ENCODE measurements around the gene ARHGAP44. TPM values are rescaled to one million over a fixed set of nuclear protein-coding genes. Genes with fewer than 3 reads are reported as not detected.

Gene ARHGAP44
- polyA plus RNA-seq, 1 experiment, result 0.40 TPM

DNA sequence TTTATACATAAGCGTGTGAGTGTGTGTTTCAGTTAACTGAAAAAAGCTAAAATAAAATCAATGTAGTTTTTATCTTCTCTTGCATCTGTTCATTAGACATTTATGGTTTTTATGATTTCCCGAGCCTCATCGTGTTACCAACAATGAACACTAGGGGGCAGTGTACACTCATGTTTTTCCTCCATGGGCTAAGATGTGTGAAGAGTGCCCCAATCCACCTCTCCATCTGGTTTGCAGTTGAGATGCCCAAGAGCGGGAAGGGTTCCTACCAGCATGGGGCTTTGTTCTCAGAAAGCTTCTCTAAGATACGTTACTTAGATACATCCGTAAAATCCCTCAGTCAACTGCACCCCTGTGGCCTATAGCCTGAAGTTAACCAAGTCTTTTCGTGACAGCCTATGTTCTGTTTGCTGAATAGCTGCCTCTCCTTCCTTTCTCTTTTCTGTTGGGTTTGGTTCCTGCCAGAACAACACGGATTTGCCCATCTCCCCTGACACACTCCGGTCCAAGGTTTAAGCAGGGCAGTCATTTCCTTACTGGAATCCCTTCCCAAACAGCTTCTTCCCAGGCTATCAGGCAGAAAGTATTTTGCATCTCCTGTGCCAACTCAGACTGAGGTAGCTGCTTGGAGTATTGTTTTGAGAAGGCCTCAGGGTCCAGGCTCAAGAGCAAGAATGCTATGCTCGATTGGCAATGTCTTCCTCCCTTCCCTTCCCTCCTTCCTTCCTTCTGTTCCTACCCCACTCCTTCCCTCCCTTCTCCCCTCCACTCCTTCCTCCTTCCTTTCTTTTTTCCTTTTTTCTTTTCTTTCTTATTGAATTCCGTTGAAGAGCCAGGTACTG, 241.4 kb downstream of the ARHGAP44 start:
- Histone ChIP-seq H3K4me3 (ENCODE audit: low read depth, low read length) (no peak overlapping the region), H3K36me3 (ENCODE audit: control insufficient read depth, insufficient read depth, low read length) (no peaks in the 10 kb centered on the region), H3K27me3 (ENCODE audit: control insufficient read depth, insufficient read depth, low read length) (no peaks in the 10 kb centered on the region; the same call in 1 of the 2 replicates)
- TF ChIP-seq, protein P1, sequence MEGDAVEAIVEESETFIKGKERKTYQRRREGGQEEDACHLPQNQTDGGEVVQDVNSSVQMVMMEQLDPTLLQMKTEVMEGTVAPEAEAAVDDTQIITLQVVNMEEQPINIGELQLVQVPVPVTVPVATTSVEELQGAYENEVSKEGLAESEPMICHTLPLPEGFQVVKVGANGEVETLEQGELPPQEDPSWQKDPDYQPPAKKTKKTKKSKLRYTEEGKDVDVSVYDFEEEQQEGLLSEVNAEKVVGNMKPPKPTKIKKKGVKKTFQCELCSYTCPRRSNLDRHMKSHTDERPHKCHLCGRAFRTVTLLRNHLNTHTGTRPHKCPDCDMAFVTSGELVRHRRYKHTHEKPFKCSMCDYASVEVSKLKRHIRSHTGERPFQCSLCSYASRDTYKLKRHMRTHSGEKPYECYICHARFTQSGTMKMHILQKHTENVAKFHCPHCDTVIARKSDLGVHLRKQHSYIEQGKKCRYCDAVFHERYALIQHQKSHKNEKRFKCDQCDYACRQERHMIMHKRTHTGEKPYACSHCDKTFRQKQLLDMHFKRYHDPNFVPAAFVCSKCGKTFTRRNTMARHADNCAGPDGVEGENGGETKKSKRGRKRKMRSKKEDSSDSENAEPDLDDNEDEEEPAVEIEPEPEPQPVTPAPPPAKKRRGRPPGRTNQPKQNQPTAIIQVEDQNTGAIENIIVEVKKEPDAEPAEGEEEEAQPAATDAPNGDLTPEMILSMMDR (IDR thresholded peaks at IDR 0.05; ENCODE audit: insufficient read depth, low read depth, low read length), result peak; percentile 76
- POLR2A ChIA-PET, result interaction anchor here (1.3 kb wide), 1 partner anchor 12 kb away, joined by 4 read pairs; the partner anchor contains the start of gene ELAC2
- CTCF ChIA-PET, result interaction anchor here (0.6 to 5.1 kb wide), 32 partner anchors 7 to 1896 kb away, joined by 3 to 68 read pairs (median 4); partner anchors contain the start of gene ELAC2
- no peak for DNase-seq (ENCODE audit: low read depth)

DNA sequence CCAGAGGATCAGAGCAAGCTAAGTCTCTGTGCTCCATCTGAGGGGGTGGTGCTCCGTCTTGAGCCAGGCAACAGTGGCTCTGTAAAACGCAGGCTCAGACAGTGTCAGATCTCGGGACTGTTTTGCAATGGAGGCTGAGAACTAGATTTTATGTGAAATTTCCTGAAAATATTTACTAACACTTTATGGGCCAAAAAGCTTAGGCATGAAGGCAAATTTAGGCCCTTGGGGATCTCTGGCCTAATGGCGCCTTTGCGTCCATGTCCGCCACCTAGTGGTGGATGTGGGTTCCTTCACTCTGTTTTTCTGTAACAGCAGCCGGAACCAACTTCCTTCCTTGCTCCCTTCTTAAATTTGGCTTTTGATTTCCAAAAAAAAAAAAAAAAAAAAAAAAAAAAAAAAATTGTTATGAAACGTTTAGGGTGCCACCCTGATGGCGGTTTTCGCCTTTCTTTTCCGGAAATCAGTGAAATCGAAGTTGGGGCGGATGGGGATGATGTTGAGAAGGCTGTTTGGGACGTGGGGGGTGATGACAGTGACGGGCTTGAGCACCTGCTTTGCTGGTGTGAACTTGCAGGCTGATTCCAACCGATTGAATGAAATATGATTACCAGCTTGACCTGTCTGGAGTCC, 242.5 kb downstream of the ARHGAP44 start:
- CTCF ChIA-PET, result interaction anchor here (0.7 to 5.1 kb wide), 15 partner anchors 8 to 851 kb away, joined by 3 to 68 read pairs (median 4); partner anchors contain the start of gene ELAC2
- DNase-seq (ENCODE audit: low read depth), result no peak
- H3K4me3 ChIP-seq (ENCODE audit: low read depth, low read length), result no peak overlapping the region
- POLR2A ChIA-PET, result interaction anchor here (1.3 kb wide), 1 partner anchor 13 kb away, joined by 4 read pairs; the partner anchor contains the start of gene ELAC2
- H3K27me3 ChIP-seq (ENCODE audit: control insufficient read depth, insufficient read depth, low read length), result no peaks in the 10 kb centered on the region
- no peaks in the 10 kb centered on the region for H3K36me3 ChIP-seq (ENCODE audit: control insufficient read depth, insufficient read depth, low read length)
- TF ChIP-seq, protein P1 (IDR thresholded peaks at IDR 0.05; ENCODE audit: insufficient read depth, low read depth, low read length), result peak; percentile 84

DNA sequence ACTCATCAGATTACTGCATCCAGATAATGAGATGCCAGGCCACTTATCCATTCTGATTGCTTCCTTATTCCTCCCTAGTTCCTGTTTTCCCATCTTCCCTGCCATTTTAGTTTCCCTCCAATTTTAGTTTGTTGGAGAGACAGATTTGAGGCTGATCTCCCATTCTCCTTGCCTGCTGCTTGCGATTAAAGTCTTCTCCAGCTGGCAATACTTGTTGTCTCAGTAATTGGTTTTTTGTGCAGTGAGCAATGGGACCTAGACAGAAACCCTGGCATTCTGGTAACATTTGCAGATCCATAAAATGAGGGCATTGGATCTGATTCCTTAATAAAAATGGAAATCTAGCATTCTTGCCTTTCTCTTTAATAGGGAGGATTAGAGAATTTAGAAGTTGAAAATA, 246.1 kb downstream of the ARHGAP44 start:
- TF ChIP-seq, protein P1 (IDR thresholded peaks at IDR 0.05; ENCODE audit: insufficient read depth, low read depth, low read length), result no peak
- ChIA-PET POLR2A (no interaction called here), CTCF (no interaction called here)
- H3K4me3 ChIP-seq (ENCODE audit: low read depth, low read length), result no peak overlapping the region
- H3K27me3 ChIP-seq (ENCODE audit: control insufficient read depth, insufficient read depth, low read length), result no peaks in the 10 kb centered on the region; the same call in 1 of the 2 replicates
- no peak for DNase-seq (ENCODE audit: low read depth)
- H3K36me3 ChIP-seq (ENCODE audit: control insufficient read depth, insufficient read depth, low read length), result no peaks in the 10 kb centered on the region

DNA sequence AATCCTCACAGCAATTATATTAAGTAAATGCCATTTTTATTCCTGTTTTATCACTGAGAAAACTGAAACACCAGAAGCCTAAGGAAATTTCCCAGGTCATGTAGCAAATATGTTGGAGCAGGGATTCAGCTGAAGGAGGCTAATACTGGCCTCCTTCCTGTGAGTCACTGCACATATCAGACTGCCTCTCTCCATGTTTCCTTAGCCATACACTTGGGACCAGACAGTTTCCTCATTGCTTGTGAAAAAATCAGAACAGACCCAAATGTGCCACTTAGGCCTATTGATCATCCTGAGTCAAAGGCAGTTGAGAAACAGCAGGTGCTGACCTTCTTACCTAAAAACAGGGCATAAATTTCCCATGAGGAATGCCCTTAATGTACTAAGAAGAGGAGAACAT, 247.5 kb downstream of the ARHGAP44 start:
- Histone ChIP-seq H3K4me3 (ENCODE audit: low read depth, low read length) (no peak overlapping the region), H3K36me3 (ENCODE audit: control insufficient read depth, insufficient read depth, low read length) (no peaks in the 10 kb centered on the region), H3K27me3 (ENCODE audit: control insufficient read depth, insufficient read depth, low read length) (no peaks in the 10 kb centered on the region; the same call in 1 of the 2 replicates)
- CTCF ChIA-PET, result interaction anchor here (0.7 kb wide), 1 partner anchor 18 kb away, joined by 3 read pairs; no protein-coding TSS in a partner anchor
- POLR2A ChIA-PET, result no interaction called here
- DNase-seq (ENCODE audit: low read depth), result no peak
- TF ChIP-seq, protein P1 (IDR thresholded peaks at IDR 0.05; ENCODE audit: insufficient read depth, low read depth, low read length), result no peak

Data from BJ (cell line).